Panc1 (cell line): ENCODE data around the gene FARSA. TPM values are rescaled to one million over a fixed set of nuclear protein-coding genes. Genes with fewer than 3 reads are reported as not detected.

Source experiments
- ATAC-seq: fragments of 200-7000 bp; cut with Tn5 transposase; 2 replicates; pipeline ENCODE4 v1.9.1; 2020; ENCODE audit warnings: mild to moderate bottlenecking, moderate library complexity
- BruUV-seq: library from RNA; stranded (reverse); fragments of 400-500 nt; replicated peaks from 2 replicates; lab custom pipeline; 2021; lab: Mats Ljungman, UMichigan
- CTCF ChIA-PET: fragments of 300-600 bp; sonication (Branson Sonifier 250); formaldehyde crosslinking; loops from one replicate; lab custom pipeline; 2022; ENCODE audit warnings: antibody characterized with exemption; lab: Charles Lee
- POLR2A ChIA-PET: fragments of 300-600 bp; sonication (Branson Sonifier 250); formaldehyde crosslinking; loops from one replicate; lab custom pipeline; 2022; ENCODE audit warnings: antibody characterized with exemption; lab: Charles Lee
- DNase-seq: peaks from one replicate; pipeline ENCODE4 v3.0.0-alpha.2; 2010; ENCODE audit warnings: low read depth, low spot score
- H3K27ac ChIP-seq: 2 replicates; pipeline ENCODE4 v1.5.1; 2011; ENCODE audit warnings: mild to moderate bottlenecking, low read length, inconsistent platforms
- H3K27me3 ChIP-seq: fragments of 200-500 bp; sonication (Bioruptor generic); 2 replicates; pipeline ENCODE4 v1.6.0; 2014; ENCODE audit warnings: low read length, inconsistent platforms; ENCODE audit not compliant: control insufficient read depth, insufficient read depth
- H3K36me3 ChIP-seq: fragments of 200-500 bp; sonication (Bioruptor generic); 2 replicates; pipeline ENCODE4 v1.5.1; 2014; ENCODE audit warnings: inconsistent platforms, mild to moderate bottlenecking, low read length, moderate library complexity; ENCODE audit not compliant: control insufficient read depth, insufficient read depth
- H3K4me1 ChIP-seq: 2 replicates; pipeline ENCODE4 v1.5.1; 2011; ENCODE audit warnings: inconsistent platforms, mild to moderate bottlenecking, low read length, moderate library complexity; ENCODE audit not compliant: control insufficient read depth, insufficient read depth
- H3K4me3 ChIP-seq, 2 experiments: 2 replicates each; pipeline ENCODE4 v1.5.1; 2011 to 2012; ENCODE audit warnings: low read depth in 2 of 2, low read length in 2 of 2, mild to moderate bottlenecking in 2 of 2, inconsistent platforms in 1 of 2, moderate library complexity in 1 of 2
- H3K9me3 ChIP-seq: fragments of 200-500 bp; sonication (Bioruptor generic); 2 replicates; pipeline ENCODE4 v1.5.1; 2014; ENCODE audit warnings: low read depth, mild to moderate bottlenecking, inconsistent platforms, low read length, moderate library complexity; ENCODE audit not compliant: control insufficient read depth, insufficient read depth
- POLR2AphosphoS5 ChIP-seq: IDR thresholded peaks from 2 replicates; pipeline ENCODE4 v1.6.1; 2012; ENCODE audit warnings: mild to moderate bottlenecking, low read depth, low read length, moderate library complexity
- SIN3A ChIP-seq: IDR thresholded peaks from 2 replicates; pipeline ENCODE4 v1.6.1; 2012; ENCODE audit warnings: low read depth, mild to moderate bottlenecking, low read length, moderate library complexity, borderline replicate concordance; ENCODE audit not compliant: insufficient read depth
- TCF7L2 ChIP-seq: IDR thresholded peaks from 2 replicates; pipeline ENCODE4 v1.6.1; 2011; ENCODE audit warnings: mild to moderate bottlenecking, low read depth, low read length, inconsistent platforms
- in situ Hi-C: cut with HindIII; loops from 2 replicates; pipeline ENCODE4 v1.10.0; 2016; ENCODE audit warnings: low sequenced_read_pairs, low pct_unique_long_range_greater_than_20kb
- intact Hi-C: fragments of 100-400 bp; cut with micrococcal nuclease; formaldehyde crosslinking; loops from one replicate; pipeline ENCODE4 v1.10.0; 2022; ENCODE audit not compliant: unreplicated experiment
- total RNA-seq: library from RNA; stranded (reverse); gene quantifications from one replicate; pipeline ENCODE4 v1.2.1, GENCODE V29; 2021; ENCODE audit not compliant: unreplicated experiment
- TF ChIP-seq, protein P1 (sequence below), 2 experiments: IDR thresholded peaks; 2 replicates each; pipeline ENCODE4 v1.6.1; 2011 to 2012; ENCODE audit warnings: low read depth in 2 of 2, control low read depth in 1 of 2, low read length in 1 of 2, mild to moderate bottlenecking in 1 of 2, moderate library complexity in 1 of 2; ENCODE audit not compliant: insufficient read depth in 1 of 2
- TF ChIP-seq, protein P2 (sequence below): fragments of 450-650 bp; IDR thresholded peaks from 2 replicates; pipeline ENCODE4 v1.5.1; 2017; ENCODE audit warnings: mild to moderate bottlenecking

The FARSA gene
- total RNA-seq, 1 experiment from 2014 or later, result 80.3 TPM

DNA sequence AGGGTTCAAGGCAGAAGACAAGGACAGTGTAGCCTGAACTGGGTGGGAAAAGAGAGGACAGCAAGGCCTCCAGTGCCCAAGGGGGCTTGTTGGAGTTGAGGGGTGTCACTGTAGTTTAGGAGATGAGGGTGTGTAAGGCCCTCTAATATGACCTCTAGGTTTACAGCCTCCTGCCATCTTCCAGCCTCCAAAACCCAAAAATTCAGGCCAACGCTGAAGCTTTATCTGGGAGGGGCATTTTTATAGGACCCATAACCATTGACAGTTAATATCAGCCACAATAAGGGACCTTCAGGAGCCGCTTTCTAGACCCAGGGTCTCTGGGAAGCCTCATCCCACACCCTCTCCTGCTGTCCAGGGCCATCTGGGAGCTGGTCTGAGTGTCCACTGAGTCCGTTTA is 49.3 kb downstream of the FARSA start:
- DNase-seq (no peak), ATAC-seq (no peak)
- no TSS peak for BruUV-seq
- TF ChIP-seq, protein P1, sequence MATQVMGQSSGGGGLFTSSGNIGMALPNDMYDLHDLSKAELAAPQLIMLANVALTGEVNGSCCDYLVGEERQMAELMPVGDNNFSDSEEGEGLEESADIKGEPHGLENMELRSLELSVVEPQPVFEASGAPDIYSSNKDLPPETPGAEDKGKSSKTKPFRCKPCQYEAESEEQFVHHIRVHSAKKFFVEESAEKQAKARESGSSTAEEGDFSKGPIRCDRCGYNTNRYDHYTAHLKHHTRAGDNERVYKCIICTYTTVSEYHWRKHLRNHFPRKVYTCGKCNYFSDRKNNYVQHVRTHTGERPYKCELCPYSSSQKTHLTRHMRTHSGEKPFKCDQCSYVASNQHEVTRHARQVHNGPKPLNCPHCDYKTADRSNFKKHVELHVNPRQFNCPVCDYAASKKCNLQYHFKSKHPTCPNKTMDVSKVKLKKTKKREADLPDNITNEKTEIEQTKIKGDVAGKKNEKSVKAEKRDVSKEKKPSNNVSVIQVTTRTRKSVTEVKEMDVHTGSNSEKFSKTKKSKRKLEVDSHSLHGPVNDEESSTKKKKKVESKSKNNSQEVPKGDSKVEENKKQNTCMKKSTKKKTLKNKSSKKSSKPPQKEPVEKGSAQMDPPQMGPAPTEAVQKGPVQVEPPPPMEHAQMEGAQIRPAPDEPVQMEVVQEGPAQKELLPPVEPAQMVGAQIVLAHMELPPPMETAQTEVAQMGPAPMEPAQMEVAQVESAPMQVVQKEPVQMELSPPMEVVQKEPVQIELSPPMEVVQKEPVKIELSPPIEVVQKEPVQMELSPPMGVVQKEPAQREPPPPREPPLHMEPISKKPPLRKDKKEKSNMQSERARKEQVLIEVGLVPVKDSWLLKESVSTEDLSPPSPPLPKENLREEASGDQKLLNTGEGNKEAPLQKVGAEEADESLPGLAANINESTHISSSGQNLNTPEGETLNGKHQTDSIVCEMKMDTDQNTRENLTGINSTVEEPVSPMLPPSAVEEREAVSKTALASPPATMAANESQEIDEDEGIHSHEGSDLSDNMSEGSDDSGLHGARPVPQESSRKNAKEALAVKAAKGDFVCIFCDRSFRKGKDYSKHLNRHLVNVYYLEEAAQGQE (IDR thresholded peaks at IDR 0.05; ENCODE audit: insufficient read depth in 1 of 2, low read depth in 2 of 2, low read length in 1 of 2), result no peak
- TF ChIP-seq TCF7L2 (no peak), SIN3A (no peak), POLR2AphosphoS5 (no peak)
- TF ChIP-seq, protein P2, sequence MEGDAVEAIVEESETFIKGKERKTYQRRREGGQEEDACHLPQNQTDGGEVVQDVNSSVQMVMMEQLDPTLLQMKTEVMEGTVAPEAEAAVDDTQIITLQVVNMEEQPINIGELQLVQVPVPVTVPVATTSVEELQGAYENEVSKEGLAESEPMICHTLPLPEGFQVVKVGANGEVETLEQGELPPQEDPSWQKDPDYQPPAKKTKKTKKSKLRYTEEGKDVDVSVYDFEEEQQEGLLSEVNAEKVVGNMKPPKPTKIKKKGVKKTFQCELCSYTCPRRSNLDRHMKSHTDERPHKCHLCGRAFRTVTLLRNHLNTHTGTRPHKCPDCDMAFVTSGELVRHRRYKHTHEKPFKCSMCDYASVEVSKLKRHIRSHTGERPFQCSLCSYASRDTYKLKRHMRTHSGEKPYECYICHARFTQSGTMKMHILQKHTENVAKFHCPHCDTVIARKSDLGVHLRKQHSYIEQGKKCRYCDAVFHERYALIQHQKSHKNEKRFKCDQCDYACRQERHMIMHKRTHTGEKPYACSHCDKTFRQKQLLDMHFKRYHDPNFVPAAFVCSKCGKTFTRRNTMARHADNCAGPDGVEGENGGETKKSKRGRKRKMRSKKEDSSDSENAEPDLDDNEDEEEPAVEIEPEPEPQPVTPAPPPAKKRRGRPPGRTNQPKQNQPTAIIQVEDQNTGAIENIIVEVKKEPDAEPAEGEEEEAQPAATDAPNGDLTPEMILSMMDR, result no peak
- H3K27ac ChIP-seq, result no peak overlapping the region
- no peaks in the 10 kb centered on the region for H3K36me3 ChIP-seq
- H3K9me3 ChIP-seq, result no peaks in the 10 kb centered on the region; the same call in 1 of the 2 replicates
- ChIA-PET CTCF (no interaction called here), POLR2A (no interaction called here)
- intact Hi-C loops (no loop called here), in situ Hi-C loops (no loop called here)
- no peaks in the 10 kb centered on the region for H3K4me1 ChIP-seq
- H3K27me3 ChIP-seq, result no peaks in the 10 kb centered on the region
- no peak overlapping the region for H3K4me3 ChIP-seq

DNA sequence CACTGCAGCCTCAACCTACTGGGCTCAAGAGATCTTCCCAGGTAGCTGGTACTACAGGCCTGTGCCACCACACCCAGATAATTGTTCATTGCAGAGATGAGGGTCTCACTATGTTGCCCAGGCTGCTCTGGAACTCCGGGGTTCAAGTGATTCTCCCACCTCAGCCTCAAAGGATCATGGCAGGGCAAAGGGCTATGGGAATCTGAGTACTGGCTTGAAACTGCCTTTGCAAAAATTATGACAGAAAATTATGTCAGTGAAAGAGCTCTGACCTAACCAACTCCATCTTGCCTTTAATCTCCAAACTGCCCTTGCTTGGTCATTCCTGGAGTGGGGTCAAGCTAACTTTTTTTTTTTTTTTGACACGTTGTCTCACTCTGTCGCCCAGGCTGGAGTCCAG is 50.9 kb downstream of the FARSA start:
- H3K4me1 ChIP-seq, result no peaks in the 10 kb centered on the region
- H3K9me3 ChIP-seq, result no peaks in the 10 kb centered on the region; the same call in 1 of the 2 replicates
- no peak for DNase-seq
- no peak for ATAC-seq
- no peak overlapping the region for H3K27ac ChIP-seq
- H3K27me3 ChIP-seq, result no peaks in the 10 kb centered on the region
- POLR2A ChIA-PET, result no interaction called here
- BruUV-seq, result no TSS peak
- H3K36me3 ChIP-seq, result no peaks in the 10 kb centered on the region
- TF ChIP-seq, protein P1 (IDR thresholded peaks at IDR 0.05; ENCODE audit: insufficient read depth in 1 of 2, low read depth in 2 of 2, low read length in 1 of 2), result no peak
- TF ChIP-seq TCF7L2 (no peak), SIN3A (no peak), POLR2AphosphoS5 (no peak)
- TF ChIP-seq, protein P2, result no peak
- intact Hi-C loops (no loop called here), in situ Hi-C loops (no loop called here)
- CTCF ChIA-PET, result interaction anchor here (0.6 kb wide), 1 partner anchor 37 kb away, joined by 3 read pairs; the partner anchor contains the start of gene SYCE2
- no peak overlapping the region for H3K4me3 ChIP-seq
